HEK293T (cell line): ENCODE results near the gene SLC36A3.

ENCODE experiments used
- ARNT ChIP-seq: fragments of 450-650 bp; IDR thresholded peaks from 2 replicates; pipeline ENCODE4 v1.6.1; 2017; ENCODE audit warnings: mild to moderate bottlenecking
- SP1 ChIP-seq: fragments of 450-650 bp; IDR thresholded peaks from 2 replicates; pipeline ENCODE4 v1.6.1; 2017
- TARDBP ChIP-seq: fragments of 450-650 bp; IDR thresholded peaks from 2 replicates; pipeline ENCODE4 v1.6.1; 2016

DNA sequence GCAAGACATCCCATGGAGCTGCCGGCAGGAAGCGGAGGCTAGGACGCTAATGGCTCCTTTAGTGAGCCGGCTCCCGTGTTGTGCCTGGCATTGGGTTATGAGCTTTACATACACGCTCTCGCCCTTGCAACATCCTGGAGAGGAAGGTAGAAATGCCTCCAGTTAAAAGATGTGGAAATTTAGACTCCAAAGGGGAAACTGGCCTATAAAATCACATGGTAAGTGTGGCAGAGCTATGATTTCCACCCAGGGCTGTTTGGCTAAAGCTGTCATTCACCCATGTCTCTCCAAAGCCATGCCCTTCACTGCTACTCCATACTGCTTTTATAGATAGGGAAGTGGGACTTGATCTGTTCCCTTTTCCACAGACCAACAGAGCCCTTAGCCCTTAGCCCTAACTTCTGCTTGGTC, 45.4 kb downstream of the SLC36A3 start:
- TF ChIP-seq TARDBP = no peak
- TF ChIP-seq SP1 = no peak
- TF ChIP-seq ARNT = no peak
